PFSK-1 (cell line): ENCODE measurements around the gene SLC6A5. TPM values are rescaled to one million over a fixed set of nuclear protein-coding genes. Genes with fewer than 3 reads are reported as not detected.

Source experiments
- FOXP2 ChIP-seq: optimal IDR thresholded peaks from 2 replicates; pipeline ENCODE3; 2011; ENCODE audit warnings: borderline replicate concordance, control low read depth, inconsistent platforms; ENCODE audit not compliant: insufficient read depth; ENCODE audit errors: extremely low read length, extremely low read depth
- POLR2AphosphoS5 ChIP-seq: IDR thresholded peaks from 2 replicates; pipeline ENCODE4 v1.6.1; 2012; ENCODE audit warnings: low read depth, mild to moderate bottlenecking, control low read depth, low read length, moderate library complexity
- SIN3A ChIP-seq: IDR thresholded peaks from 2 replicates; pipeline ENCODE4 v1.6.1; 2012; ENCODE audit warnings: mild to moderate bottlenecking, low read length, moderate library complexity, borderline replicate concordance; ENCODE audit not compliant: insufficient read depth
- TAF1 ChIP-seq: IDR thresholded peaks from 2 replicates; pipeline ENCODE4 v1.6.1; 2012; ENCODE audit warnings: low read length, control low read depth, borderline replicate concordance; ENCODE audit not compliant: insufficient read depth
- polyA plus RNA-seq: library from polyadenylated mRNA; unstranded; fragments of >200 nt; gene quantifications from one replicate; pipeline ENCODE4 v1.2.1, GENCODE V29; 2012; ENCODE audit warnings: low read depth, missing spikeins; ENCODE audit not compliant: insufficient read length
- TF ChIP-seq, protein P1 (sequence below), 2 experiments: IDR thresholded peaks; 2 replicates each; pipeline versions ENCODE4 v1.6.1 to v1.8.0; 2011 to 2012; ENCODE audit warnings: low read depth in 2 of 2, low read length in 2 of 2, control low read depth in 1 of 2, inconsistent platforms in 1 of 2, mild to moderate bottlenecking in 1 of 2, moderate library complexity in 1 of 2; ENCODE audit not compliant: insufficient read depth in 1 of 2

The SLC6A5 gene
- polyA plus RNA-seq, result not detected

- TF ChIP-seq, protein P1, sequence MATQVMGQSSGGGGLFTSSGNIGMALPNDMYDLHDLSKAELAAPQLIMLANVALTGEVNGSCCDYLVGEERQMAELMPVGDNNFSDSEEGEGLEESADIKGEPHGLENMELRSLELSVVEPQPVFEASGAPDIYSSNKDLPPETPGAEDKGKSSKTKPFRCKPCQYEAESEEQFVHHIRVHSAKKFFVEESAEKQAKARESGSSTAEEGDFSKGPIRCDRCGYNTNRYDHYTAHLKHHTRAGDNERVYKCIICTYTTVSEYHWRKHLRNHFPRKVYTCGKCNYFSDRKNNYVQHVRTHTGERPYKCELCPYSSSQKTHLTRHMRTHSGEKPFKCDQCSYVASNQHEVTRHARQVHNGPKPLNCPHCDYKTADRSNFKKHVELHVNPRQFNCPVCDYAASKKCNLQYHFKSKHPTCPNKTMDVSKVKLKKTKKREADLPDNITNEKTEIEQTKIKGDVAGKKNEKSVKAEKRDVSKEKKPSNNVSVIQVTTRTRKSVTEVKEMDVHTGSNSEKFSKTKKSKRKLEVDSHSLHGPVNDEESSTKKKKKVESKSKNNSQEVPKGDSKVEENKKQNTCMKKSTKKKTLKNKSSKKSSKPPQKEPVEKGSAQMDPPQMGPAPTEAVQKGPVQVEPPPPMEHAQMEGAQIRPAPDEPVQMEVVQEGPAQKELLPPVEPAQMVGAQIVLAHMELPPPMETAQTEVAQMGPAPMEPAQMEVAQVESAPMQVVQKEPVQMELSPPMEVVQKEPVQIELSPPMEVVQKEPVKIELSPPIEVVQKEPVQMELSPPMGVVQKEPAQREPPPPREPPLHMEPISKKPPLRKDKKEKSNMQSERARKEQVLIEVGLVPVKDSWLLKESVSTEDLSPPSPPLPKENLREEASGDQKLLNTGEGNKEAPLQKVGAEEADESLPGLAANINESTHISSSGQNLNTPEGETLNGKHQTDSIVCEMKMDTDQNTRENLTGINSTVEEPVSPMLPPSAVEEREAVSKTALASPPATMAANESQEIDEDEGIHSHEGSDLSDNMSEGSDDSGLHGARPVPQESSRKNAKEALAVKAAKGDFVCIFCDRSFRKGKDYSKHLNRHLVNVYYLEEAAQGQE (IDR thresholded peaks at IDR 0.05; ENCODE audit: insufficient read depth in 1 of 2, low read depth in 2 of 2, low read length in 2 of 2), result peak; percentile 93 to 98
- TF ChIP-seq FOXP2, result no peak
Measured at GRCh38 chr11:20599221-20600019, at the start of gene SLC6A5. Gene SLC6A5, plus strand, starts transcription at chr11:20599608. Its CDS starts 65 bp downstream, at chr11:20599673.

DNA sequence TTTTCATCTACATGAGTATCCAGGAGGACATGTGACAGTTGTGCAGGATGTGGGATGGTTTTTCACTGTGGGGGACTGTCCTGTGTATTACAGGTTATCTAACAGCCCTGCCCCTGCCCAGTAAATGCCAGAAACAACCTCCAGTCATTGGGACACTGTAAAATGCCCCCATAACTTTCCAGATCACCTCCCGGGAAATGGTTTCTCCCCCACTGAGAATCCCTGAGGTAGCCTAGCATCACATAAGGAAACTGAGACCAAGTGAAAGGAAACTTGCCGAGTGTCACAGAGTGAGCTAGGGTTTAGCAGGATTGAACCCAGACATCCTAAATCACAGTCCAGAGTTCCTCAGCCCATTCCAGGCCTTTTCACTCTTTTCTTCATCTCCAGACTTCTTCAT, 48.3 kb upstream of the SLC6A5 start:
- TF ChIP-seq TAF1 (no peak), SIN3A (no peak), FOXP2 (no peak)

- TF ChIP-seq FOXP2 (no peak), POLR2AphosphoS5 (no peak), SIN3A (no peak), TAF1 (no peak)
- TF ChIP-seq, protein P1 (IDR thresholded peaks at IDR 0.05; ENCODE audit: insufficient read depth in 1 of 2, low read depth in 2 of 2, low read length in 2 of 2), result no peak
Measured at GRCh38 chr11:20555783-20556182, 43.6 kb upstream of the SLC6A5 start.

DNA sequence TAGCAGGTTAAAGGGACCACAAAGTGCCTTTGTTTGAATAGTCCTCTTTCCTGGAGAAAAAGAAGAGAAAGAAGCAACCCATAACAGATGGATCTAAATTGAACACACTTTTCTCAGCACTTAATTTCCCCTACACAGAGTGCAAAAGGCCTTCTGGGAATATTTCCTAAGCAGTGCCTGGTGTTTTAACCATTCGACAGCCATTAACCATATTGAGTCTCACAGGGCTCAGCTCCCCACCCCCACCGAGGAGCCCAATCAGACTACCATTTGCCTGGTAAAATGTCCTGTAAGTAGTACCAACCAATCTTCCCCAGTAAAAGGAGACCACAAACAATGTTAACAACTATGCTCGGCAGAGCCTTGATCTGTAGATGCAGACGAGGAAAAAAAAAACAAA, 40.7 kb upstream of the SLC6A5 start:
- no peak for TF ChIP-seq POLR2AphosphoS5
- no peak for TF ChIP-seq FOXP2
- TF ChIP-seq, protein P1 (IDR thresholded peaks at IDR 0.05; ENCODE audit: insufficient read depth in 1 of 2, low read depth in 2 of 2, low read length in 2 of 2), result no peak
- no peak for TF ChIP-seq TAF1
- no peak for TF ChIP-seq SIN3A

DNA sequence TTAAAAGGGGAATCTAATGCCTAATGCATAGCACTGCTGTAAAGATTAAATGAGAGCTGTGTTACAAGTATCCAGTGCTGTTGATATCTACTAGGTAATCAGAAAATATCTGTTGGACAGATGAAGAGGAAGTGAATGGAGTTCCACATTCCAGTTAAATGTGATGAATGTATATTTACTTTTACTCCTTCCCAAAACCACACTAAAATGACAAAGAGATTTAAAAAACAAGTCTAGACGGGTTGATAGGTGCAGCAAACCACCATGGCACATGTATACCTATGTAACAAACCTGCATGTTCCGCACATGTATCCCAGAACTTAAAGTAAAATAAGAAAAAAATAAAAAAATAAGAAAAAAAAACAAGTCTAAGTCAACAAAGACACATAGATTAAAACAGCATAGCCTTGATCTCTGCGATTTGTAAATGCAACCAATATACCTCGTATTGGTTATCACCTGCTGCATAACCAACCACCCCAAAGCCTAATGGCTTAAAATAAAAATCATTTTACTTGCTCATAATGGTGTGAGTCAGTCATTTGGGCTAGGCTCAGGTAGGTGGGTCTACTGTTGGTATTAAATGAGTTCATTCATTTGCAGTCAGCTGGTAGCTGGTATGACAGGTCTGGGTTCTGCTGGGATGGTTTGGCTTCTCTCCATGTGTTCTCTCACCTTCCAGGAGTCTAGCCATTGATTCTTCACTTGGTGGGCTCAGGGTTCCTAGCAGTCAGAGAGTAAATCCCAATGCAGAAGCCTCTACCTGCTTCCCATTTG, 39.7 kb upstream of the SLC6A5 start:
- TF ChIP-seq, protein P1 (IDR thresholded peaks at IDR 0.05; ENCODE audit: insufficient read depth in 1 of 2, low read depth in 2 of 2, low read length in 2 of 2), result no peak
- TF ChIP-seq FOXP2 (no peak), TAF1 (no peak), POLR2AphosphoS5 (no peak), SIN3A (no peak)
